HG03558 (cell line): ENCODE results near the gene CHD5.

Experiments
- ATAC-seq: cut with Tn5 transposase; IDR thresholded peaks from one replicate; pipeline ENCODE4 v1.9.1; 2021; ENCODE audit warnings: moderate number of reproducible peaks; ENCODE audit not compliant: unreplicated experiment; ENCODE audit errors: extremely low read depth

CHD5 gene

DNA sequence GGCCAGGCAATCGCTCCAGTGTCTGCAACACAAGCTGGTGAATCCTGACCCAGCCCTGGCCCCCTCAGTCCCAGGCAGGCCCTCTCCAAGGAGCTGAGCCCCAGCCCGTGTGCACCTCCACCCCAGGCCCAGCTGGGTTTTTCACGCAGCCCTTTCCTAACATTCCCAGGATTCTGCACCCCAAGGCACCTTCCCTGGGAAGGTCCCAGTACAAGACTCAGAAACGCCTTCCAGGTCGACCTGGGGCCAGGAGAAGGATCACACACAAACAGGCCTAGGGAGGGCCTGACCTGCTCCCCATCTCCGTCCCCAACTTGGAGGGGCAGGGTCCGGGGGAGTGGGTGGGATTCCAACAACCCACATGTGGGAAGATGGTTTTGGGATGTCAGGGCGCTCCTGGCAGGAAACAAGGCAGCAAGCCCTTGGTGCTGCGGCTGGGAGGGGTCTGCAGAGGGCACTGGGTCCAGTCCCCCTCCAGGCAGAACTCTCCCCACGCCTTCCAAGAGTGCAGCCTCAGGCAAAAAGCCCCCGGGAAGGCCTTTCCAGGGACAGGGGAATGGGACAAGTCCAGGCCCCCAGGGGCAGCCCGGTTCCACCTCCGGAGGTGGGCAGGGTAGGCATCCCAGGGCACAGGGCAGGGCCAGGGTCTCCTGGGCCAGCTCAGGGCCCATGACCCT is 76.1 kb downstream of the CHD5 start:
- ATAC-seq = no peak

DNA sequence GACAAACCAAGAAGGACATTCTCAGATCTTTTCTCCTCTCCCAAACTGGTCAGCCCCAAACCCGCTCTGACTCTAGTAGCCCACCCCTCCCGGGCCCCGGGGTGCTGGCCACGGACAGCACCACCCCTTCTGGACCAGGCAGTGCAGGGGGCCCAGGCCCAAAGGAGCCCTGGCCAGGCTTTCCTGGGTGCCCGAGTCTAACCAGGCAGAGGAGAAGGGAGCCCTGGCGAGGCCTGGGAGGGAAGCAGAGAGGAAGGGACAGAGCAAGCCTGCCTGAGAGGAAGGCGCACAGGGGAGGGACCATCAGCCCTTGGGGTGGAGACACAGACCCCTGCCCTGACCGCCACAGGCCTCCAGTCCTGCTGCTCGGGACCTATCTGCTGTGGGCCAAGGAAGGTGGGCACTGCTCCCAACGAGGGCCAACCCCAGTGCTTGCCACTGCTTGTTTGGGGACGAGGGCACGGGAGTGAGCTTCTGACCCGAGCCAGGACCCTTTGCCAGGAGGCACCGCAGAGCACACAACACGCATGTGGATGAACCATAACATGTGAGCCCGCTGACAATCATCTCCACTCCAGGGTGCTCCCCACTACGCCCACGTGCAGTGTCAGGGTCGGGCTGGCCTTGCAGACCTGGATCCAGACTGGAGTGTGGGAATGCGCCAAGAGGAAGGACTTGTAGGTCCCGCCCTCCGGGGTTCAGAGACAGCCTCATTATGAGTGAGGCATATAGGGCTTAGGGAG is 76.8 kb downstream of the CHD5 start:
- ATAC-seq = no peak

DNA sequence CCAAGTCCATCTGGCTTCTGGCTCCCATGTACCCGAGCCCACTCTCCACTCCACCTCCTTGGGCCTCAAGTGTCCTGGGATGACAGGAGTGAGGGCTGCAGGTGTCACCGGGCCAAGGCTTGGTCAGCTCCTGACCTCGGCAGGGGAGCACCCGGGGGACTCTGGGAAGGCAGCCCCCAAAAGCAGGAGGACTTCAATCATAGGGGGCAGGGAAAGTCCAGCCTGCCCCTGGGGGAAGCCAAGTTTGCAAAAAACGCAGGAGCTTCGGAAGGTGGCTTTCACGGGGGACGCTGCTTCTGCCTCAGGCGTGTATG is 77.6 kb downstream of the CHD5 start:
- no peak for ATAC-seq

- ATAC-seq = no peak
These were observed 78.1 kb downstream of the CHD5 start for GRCh38 chr1:6101826-6102531.

DNA sequence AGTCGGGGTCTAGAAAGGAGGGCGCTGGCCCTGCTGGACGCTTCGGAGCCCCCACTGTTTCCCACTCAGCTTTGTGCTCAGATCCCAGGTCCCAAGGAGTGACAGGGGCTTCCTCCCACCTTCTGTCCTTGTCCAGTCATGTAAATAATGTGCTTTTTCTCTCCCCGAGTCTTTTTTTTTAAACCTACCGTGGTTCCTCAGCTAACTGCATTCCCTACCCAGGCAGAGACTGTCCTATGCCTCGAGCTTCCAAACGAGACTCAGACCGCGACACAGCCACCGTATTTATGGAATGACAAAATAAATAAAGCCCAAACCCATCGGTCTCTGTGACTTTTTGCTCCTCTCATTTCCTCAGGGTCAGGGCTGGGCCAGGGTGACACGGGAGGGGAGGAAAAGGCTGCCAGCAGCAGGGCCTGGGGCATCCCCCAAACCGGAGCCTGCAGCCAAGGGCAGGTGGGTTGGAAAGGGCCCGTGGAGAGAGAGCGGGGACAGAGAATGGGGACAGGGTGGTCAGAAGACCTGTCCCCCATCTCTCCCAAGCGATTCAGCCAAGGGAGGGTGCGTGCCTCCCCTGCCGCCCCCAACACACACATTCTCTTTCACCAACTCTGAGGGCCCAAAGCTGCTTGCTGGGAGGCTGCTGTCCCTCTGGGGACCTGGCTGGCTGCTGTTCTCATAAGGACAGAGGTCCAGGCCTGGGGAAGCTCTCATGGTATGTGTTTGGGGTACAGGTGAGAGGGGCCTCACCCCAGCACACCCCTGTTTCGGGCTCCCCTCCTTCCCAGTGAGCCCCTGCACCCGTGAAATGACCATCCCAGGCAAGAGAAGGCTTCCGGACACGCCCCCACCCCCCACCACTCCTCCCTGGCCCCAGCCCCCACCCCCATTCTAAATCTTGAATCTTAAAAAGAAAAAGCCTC is 79.0 kb downstream of the CHD5 start:
- no peak for ATAC-seq

DNA sequence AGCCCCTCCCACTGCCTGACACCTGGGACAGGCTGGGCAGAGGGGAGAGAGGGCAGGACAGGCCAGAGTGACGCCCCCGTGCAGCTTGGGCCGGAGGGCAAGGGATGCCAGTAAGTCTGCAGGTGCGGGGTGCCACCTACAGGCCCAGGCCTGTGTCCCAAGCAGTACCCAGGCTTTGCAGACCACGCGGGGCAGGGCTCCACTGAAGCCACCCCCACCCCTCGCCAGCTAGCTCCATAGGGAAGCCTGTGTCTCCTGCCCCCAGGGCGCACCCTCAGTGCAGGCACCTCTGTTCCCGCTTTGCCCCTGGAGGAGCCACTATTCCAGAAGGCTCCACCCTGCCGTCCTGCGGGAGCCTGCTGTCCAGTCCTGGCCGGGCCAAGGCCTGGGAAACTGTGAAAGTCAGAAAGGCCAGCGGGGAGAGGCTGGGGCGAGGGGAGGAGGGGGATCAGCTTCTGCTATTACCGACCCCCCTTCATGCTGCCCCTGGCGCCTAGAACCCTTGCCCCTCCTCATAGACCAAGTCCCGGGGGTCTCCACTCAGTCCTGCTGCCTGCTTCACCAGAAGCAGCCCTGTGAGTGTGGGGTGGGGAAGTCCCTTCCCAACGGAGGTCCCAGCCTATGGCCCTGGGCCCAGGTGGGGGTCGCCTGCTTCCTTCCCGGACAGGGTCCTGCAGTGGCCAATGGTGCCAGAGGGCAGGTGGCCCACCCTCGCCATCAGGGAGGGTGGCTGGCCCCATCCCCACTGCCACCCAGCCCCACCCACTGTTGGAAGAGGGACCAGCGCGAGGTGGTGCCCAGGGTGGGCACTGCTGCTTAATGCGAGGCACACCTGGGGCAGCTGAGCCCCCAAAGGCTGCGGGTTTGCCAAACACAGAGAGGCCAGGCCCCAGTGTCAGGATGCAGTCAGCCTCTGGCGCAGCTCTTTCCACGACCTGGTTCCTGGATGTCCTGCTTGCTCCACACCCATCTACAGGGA is 80.0 kb downstream of the CHD5 start:
- no peak for ATAC-seq

DNA sequence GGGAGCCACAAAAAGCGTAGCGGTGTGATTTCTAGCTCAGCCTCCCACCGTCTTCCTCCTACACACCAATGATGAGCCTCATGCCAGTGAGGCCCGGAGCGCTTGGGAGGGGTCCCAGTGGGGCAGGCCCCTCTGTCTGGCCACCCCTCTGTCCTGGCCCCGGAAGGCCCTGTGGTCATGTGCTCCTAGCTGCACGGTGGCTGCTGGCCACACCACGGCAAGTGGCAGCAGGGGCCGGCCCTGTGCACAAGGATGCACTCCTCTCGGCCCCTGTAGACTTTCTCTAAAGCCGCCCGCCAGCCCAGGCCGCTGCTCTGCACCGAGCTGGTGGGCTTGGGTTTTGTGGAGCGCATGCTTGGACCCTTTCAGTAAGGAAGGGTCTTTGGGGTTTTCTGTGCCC is 80.8 kb downstream of the CHD5 start:
- ATAC-seq = no peak

- ATAC-seq = no peak
These were observed 81.6 kb downstream of the CHD5 start for GRCh38 chr1:6098303-6099215.

- ATAC-seq = no peak
These were observed 82.3 kb downstream of the CHD5 start for GRCh38 chr1:6097824-6098223.

GRCh38 chr1:6097117-6097595 is 83.0 kb downstream of the CHD5 start:
- ATAC-seq = no peak

DNA sequence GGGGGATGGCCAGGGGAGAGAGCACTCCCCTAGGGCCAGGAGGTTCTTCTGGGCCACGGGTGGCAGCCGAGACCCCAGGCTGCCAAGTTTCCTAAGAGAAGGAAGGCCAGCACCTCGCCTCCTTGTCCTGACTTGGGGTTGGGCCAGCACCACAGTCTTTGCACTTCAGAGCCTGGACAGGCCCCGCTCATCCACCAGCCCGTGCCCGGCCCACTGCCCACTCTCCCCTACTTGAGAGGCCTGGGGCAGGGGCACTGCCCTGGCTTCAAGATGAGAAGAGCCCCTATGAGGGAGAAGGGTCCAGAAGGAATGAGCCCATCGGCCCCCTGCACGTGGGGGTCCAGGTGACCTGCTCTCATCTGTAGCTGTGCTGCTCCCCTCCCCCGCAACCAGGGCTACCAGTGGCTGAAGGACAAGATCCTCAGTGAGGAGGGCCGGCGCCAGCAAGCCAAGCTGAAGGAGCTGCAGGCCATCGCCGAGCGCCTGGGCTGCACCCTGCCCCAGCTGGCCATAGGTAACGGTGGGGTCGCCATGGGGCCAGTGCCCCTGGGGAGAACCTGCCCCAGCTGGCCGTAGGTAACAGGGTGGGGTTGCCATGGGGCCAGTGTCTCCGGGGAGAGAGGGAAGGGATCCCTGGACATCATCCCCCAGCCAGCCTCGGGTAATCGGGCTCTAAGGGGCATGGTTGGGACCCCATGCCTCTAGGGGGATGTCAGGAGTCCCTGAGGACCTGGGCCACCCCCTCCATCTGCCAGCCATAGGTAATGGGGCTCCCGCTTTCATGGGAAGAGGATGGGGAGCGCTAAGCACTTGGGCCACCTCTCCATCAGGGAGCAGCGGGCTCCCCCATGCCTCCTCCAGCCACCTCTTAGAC is 83.6 kb downstream of the CHD5 start:
- no peak for ATAC-seq

DNA sequence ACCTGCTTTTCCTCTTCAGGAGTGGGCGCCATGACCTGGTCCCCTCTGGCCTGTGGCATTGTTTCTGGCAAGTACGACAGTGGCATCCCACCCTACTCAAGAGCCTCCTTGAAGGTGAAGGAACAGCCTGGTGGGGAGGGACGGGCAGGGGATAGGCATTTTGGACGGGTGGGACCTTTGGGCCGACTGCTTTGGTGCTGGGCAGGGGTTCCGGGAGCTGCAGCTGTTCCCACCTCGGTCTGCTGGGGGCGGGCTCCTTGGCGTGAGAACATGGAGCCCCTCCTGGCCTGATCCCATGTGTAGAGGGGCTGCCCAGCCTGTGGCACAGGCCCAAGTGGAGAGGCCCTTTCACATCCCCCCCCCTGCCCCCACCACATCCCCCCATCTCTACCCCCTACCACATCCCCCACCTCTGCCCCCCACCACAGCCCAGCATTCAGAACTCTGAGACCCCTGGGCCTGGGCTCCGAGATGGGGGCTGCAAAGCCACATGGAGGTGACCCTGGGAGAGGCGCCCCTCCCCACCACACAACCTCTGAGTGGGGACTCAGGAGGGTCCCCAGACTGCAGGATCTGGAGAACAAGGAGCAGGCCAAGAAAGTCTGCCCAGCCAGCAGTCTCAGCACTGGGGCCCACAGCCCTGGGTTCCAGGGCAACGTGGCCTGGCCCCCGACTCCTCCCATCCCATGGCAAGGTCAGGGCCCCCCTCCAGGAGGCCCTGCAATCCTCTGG is 84.4 kb downstream of the CHD5 start:
- ATAC-seq = no peak

DNA sequence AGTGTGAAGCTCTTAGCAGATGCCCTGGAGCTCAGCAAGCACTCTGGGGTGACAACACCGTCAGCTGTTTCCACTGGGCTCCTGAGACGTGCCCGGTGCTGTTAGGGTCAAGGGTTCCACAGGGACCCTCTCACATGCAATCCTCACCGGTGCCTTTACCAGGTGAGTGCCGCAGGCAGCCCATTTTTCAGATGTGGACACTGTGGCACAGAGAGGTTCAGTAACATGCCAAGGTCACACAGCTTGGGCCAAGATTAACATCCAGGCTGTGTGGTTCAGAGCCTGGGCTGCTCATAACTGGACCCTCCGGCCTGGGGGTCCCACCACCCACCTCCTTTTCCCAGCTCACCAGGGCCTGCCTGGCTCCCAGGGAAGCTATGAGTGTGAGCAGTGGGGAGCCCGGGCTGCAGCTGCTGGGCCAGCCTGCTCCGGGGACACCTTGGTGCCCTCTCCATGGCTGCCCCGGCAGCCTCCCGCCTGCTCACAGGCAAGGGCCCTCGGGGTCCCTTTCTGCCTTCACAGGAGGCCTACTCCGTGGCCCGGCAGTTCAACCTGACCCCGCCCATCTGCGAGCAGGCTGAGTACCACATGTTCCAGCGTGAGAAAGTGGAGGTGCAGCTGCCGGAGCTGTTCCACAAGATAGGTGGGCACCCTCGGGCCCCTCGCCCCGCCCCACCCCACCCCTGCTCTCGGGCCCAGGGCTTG is 85.2 kb downstream of the CHD5 start:
- ATAC-seq = no peak

DNA sequence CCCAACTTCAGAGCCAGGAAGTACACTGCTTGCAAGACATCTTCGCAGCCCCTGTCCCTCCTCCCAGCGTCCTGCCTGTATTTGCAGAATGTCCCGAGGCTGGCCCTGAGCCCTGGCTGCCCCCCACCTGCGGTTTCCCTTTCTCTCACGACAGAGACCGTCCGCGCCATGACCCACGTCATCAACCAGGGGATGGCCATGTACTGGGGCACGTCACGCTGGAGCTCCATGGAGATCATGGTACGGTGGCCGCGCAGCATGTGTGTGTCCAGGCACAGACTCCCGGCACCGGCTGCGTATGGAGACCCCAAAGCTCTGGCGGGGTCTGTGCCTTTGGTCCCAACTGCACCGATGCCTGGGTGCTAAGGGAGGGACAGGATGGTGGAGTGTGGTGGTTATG is 85.9 kb downstream of the CHD5 start:
- ATAC-seq = no peak

GRCh38 chr1:6093611-6094010 is 86.5 kb downstream of the CHD5 start:
- ATAC-seq = no peak

DNA sequence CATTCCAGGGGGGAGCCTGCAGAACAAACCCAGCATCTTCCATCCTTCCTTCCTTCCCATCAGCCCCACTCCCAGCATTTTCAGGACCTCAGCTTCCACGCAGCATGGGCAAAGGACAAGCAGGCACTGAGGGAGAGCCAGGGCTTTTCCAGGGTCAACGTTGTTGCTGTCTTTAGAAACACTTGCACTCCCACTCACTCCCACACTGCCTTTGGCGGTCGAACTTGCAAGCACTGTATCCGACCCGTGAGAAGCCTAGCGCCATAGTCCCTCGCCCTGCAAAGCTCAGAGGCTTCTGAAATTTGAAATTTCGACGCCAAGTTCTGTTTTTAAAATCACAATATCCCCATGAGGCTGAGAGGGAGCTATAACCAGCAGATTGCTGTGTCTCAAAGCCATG is 87.0 kb downstream of the CHD5 start:
- no peak for ATAC-seq
